Activated effector memory CD4-positive, alpha-beta T cell treated with anti-CD3 and anti-CD28 coated beads, Interleukin-2, amount 50 U/mL, for 16 hours (primary cell): ENCODE data around the gene CCDC186.
"Not testable (repeated sequence)": the region's sequence is repeated elsewhere in the genome, so short reads cannot be mapped to it uniquely, and the experiment has no call there.

ENCODE experiments used
- DNase-seq: peaks from one replicate; pipeline ENCODE4 v3.0.0-alpha.2; 2020

Gene CCDC186

GRCh38 chr10:114172776-114173602 is 1.0 kb downstream of the CCDC186 start:
- no peak for DNase-seq

- no peak for DNase-seq
Observed at GRCh38 chr10:114172216-114172615, 1.8 kb downstream of the CCDC186 start.

GRCh38 chr10:114168450-114169009 is 5.5 kb downstream of the CCDC186 start:
- DNase-seq, result no peak

- no peak for DNase-seq
Observed at GRCh38 chr10:114167985-114168384, 6.0 kb downstream of the CCDC186 start.

GRCh38 chr10:114166494-114166893 is 7.5 kb downstream of the CCDC186 start:
- DNase-seq, result no peak

- no peak for DNase-seq
Observed at GRCh38 chr10:114166043-114166442, 8.0 kb downstream of the CCDC186 start.

GRCh38 chr10:114163062-114163461 is 10.9 kb downstream of the CCDC186 start:
- no peak for DNase-seq

- no peak for DNase-seq
Observed at GRCh38 chr10:114157912-114158311, 16.1 kb downstream of the CCDC186 start.

- no peak for DNase-seq
Observed at GRCh38 chr10:114151892-114152291, 22.1 kb downstream of the CCDC186 start.

GRCh38 chr10:114151486-114151885 is 22.5 kb downstream of the CCDC186 start:
- no peak for DNase-seq

- not testable (repeated sequence) for DNase-seq
Observed at GRCh38 chr10:114149476-114149875, 24.5 kb downstream of the CCDC186 start.

- DNase-seq, result no peak
Observed at GRCh38 chr10:114143160-114143559, 30.8 kb downstream of the CCDC186 start.

GRCh38 chr10:114142018-114142417 is 32.0 kb downstream of the CCDC186 start:
- DNase-seq, result no peak

GRCh38 chr10:114140827-114141226 is 33.2 kb downstream of the CCDC186 start:
- not testable (repeated sequence) for DNase-seq

- DNase-seq, result no peak
Observed at GRCh38 chr10:114140036-114140435, 34.0 kb downstream of the CCDC186 start.

GRCh38 chr10:114138581-114138980 is 35.4 kb downstream of the CCDC186 start:
- DNase-seq, result no peak

- no peak for DNase-seq
Observed at GRCh38 chr10:114135476-114135875, 38.5 kb downstream of the CCDC186 start.

GRCh38 chr10:114131094-114131493 is 42.9 kb downstream of the CCDC186 start:
- DNase-seq, result no peak

- no peak for DNase-seq
Observed at GRCh38 chr10:114121031-114121430, 53.0 kb downstream of the CCDC186 start.

- DNase-seq, result no peak
Observed at GRCh38 chr10:114118514-114118913, 55.5 kb downstream of the CCDC186 start.

- DNase-seq, result no peak
Observed at GRCh38 chr10:114117728-114118127, 56.3 kb downstream of the CCDC186 start.

- DNase-seq, result no peak
Observed at GRCh38 chr10:114115661-114116445, 58.1 kb downstream of the CCDC186 start.

- DNase-seq, result no peak
Observed at GRCh38 chr10:114110174-114110972, 63.6 kb downstream of the CCDC186 start.
